Tibial nerve (tissue), 4 donors: ENCODE data around the gene BAMBI. TPM values are rescaled to one million over a fixed set of nuclear protein-coding genes. Genes with fewer than 3 reads are reported as not detected.

Experiments used
- DNase-seq, 2 donors: peaks; one replicate each; pipeline ENCODE4 v3.0.0-alpha.2; 2019; ENCODE audit warnings: low spot score in 2 of 2
- H3K27ac ChIP-seq, 4 donors: fragments of 200-600 bp; sonication (generic) in 3 of 4; one replicate each; pipeline ENCODE4 v1.5.1; 2017 to 2019; ENCODE audit warnings: mild to moderate bottlenecking in 1 of 4
- H3K27me3 ChIP-seq, 2 donors: fragments of 200-600 bp; sonication (generic) in 1 of 2; one replicate each; pipeline versions ENCODE4 v1.5.1 to v1.6.0; 2017 to 2019
- H3K36me3 ChIP-seq, 3 donors: fragments of 200-600 bp; sonication (generic); one replicate each; pipeline ENCODE4 v1.5.1; 2018 to 2019
- H3K4me1 ChIP-seq, 4 donors: fragments of 200-600 bp; sonication (generic) in 3 of 4; one replicate each; pipeline ENCODE4 v1.5.1; 2017 to 2019
- H3K4me3 ChIP-seq, 4 donors: fragments of 200-600 bp; sonication (generic) in 3 of 4; one replicate each; pipeline ENCODE4 v1.5.1; 2017 to 2019; ENCODE audit warnings: mild to moderate bottlenecking in 1 of 4, moderate library complexity in 1 of 4
- H3K9me3 ChIP-seq, 4 donors: fragments of 200-600 bp; sonication (generic) in 3 of 4; one replicate each; pipeline ENCODE4 v1.5.1; 2017 to 2019
- EP300 ChIP-seq, 2 donors: sonication (generic); formaldehyde crosslinking; IDR thresholded peaks; one replicate each; pipeline ENCODE4 v1.6.1; 2017; ENCODE audit warnings: antibody characterized with exemption in 2 of 2, mild to moderate bottlenecking in 1 of 2
- POLR2A ChIP-seq, 2 donors: fragments of 450-650 bp; IDR thresholded peaks; one replicate each; pipeline ENCODE4 v1.6.1; 2017; ENCODE audit warnings: antibody characterized with exemption in 2 of 2, mild to moderate bottlenecking in 2 of 2, moderate library complexity in 2 of 2
- WGBS, 2 donors: methylation state at CpG; one replicate each; pipeline ENCODE4 v1.1.5; 2018; 5-methylcytosine and 5-hydroxymethylcytosine counted together
- total RNA-seq, 4 donors: library from RNA; depleted of rRNA; stranded (reverse); fragments of >200 nt; gene quantifications; one replicate each; pipeline ENCODE4 v1.1.0, GENCODE V29; 2016
- TF ChIP-seq, protein P1 (sequence below), 5 experiments: fragments of 200-600 bp in 3 of 5; fragments of 450-650 bp in 2 of 5; sonication (generic) in 3 of 5; IDR thresholded peaks; one replicate each; pipeline ENCODE4 v1.5.1; 2016 to 2019; ENCODE audit warnings: antibody characterized with exemption in 5 of 5, mild to moderate bottlenecking in 3 of 5, moderate library complexity in 2 of 5

BAMBI gene
- total RNA-seq, 4 donors from 2014 or later = 8.8 to 16.7 (median 12.8) TPM

DNA sequence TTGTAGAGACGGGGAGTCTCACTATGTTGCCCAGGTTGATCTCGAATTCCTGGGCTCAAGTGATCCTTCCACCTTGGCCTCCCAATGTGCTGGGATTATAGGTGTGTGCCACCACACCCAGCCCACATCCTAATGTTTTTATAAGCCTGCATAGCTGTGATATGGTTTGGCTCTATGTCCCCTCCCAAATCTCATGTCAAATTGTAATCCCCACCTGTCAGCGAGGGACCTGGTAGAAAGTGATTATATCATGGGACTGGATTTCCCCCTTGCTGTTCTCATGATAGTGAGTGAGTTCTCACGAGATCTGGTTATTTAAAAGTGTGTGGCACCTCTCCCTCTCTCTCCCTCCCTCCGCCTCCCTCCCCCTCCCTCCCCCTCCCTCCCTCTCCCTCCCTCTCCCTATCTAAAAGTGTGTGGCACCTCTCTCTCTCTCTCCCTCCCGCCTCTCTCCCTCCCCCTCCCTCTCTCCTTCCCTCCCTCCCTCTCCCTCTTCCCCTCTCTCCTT lies 13.9 kb downstream of the BAMBI start:
- Histone ChIP-seq H3K27ac (no peak overlapping the region), H3K36me3 (no peaks in the 10 kb centered on the region), H3K9me3 (no peaks in the 10 kb centered on the region), H3K4me3 (no peak overlapping the region), H3K27me3 (peaks cover 0 to 4% of the 10 kb centered on the region in 2 donors), H3K4me1 (peaks cover 0 to 13% (median 0%) of the 10 kb centered on the region in 4 donors)
- no peak for DNase-seq
- TF ChIP-seq EP300 (IDR thresholded peaks at IDR 0.05) = no peak
- TF ChIP-seq, protein P1, sequence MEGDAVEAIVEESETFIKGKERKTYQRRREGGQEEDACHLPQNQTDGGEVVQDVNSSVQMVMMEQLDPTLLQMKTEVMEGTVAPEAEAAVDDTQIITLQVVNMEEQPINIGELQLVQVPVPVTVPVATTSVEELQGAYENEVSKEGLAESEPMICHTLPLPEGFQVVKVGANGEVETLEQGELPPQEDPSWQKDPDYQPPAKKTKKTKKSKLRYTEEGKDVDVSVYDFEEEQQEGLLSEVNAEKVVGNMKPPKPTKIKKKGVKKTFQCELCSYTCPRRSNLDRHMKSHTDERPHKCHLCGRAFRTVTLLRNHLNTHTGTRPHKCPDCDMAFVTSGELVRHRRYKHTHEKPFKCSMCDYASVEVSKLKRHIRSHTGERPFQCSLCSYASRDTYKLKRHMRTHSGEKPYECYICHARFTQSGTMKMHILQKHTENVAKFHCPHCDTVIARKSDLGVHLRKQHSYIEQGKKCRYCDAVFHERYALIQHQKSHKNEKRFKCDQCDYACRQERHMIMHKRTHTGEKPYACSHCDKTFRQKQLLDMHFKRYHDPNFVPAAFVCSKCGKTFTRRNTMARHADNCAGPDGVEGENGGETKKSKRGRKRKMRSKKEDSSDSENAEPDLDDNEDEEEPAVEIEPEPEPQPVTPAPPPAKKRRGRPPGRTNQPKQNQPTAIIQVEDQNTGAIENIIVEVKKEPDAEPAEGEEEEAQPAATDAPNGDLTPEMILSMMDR (IDR thresholded peaks at IDR 0.05) = no peak
- no peak for TF ChIP-seq POLR2A (IDR thresholded peaks at IDR 0.05)
- WGBS, 2 donors = 79 to 84% methylated on average over 5 to 6 of the region's 6 CpGs

DNA sequence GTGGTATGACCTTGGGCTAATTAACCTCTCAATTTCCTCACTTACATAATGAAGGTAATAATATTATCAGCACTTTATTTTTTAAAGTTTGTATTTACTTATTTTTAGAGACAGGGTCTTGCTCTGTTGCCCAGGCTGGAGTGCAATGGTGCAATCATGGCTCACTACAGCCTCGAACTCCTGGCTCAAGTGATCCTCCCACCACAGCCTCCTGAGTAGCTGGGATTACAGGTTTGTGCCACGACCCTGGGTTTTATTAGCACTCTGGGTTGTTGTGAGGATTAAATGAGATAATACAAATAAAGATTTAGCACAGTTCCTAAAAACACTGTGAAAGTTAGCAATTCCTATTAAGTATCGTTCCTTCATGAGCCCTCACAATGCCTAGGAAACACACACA lies 14.7 kb downstream of the BAMBI start:
- no peak overlapping the region for H3K4me3 ChIP-seq
- no peak overlapping the region for H3K27ac ChIP-seq
- no peak for TF ChIP-seq POLR2A (IDR thresholded peaks at IDR 0.05)
- TF ChIP-seq, protein P1 (IDR thresholded peaks at IDR 0.05) = no peak
- no peak for TF ChIP-seq EP300 (IDR thresholded peaks at IDR 0.05)
- WGBS, 2 donors = 77 to 97% methylated on average over 3 of the region's 3 CpGs
- no peaks in the 10 kb centered on the region for H3K9me3 ChIP-seq
- DNase-seq = no peak
- peaks cover 0 to 4% of the 10 kb centered on the region in 2 donors for H3K27me3 ChIP-seq
- H3K36me3 ChIP-seq = no peaks in the 10 kb centered on the region
- H3K4me1 ChIP-seq = peaks cover 0 to 13% (median 0%) of the 10 kb centered on the region in 4 donors

DNA sequence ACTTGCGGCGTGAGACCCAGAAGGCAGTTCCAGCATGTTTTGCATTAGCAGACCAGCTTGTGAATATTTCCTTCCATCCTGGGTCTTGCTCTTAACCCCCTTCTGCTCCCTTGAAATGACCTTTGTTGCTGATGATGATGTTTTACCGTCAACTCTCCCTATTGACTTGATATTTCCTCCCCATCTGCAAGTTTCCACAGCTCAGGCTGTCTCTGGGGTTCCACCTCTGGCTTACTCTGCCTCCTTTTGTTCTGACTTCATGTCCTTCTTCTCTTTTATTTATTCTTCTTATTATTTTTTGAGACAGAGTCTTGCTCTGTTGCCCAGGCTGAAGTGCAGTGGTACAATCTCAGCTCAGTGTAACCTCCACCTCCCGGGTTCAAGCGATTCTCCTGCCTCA lies 17.2 kb downstream of the BAMBI start:
- Histone ChIP-seq H3K4me3 (no peak overlapping the region), H3K27ac (no peak overlapping the region), H3K9me3 (no peaks in the 10 kb centered on the region), H3K4me1 (no peaks in the 10 kb centered on the region), H3K36me3 (no peaks in the 10 kb centered on the region), H3K27me3 (peaks cover 0 to 4% of the 10 kb centered on the region in 2 donors)
- TF ChIP-seq POLR2A (IDR thresholded peaks at IDR 0.05) = no peak
- TF ChIP-seq EP300 (IDR thresholded peaks at IDR 0.05) = no peak
- TF ChIP-seq, protein P1 (IDR thresholded peaks at IDR 0.05) = no peak
- WGBS, 2 donors = 85 to 91% methylated on average over 5 of the region's 5 CpGs
- no peak for DNase-seq

DNA sequence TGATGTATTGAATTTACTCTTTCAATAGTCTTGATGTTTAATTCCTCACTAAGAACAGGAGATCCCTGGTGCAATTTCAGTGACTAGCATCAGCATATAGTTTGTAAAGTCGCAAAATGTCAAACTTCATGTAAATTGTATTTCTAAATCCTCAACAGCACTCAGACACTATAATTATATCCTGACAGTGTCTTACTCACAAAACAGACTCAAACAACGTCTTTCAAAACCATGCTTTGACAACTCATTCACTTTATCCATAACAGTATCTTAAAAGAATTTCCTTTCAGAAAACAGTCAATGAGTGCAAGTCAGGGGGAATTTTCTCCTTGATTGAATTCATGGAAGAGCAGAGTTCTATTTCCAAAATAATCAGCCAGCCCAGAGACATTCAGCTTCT lies 20.8 kb downstream of the BAMBI start:
- no peaks in the 10 kb centered on the region for H3K9me3 ChIP-seq
- no peak for DNase-seq
- H3K4me3 ChIP-seq = no peak overlapping the region
- WGBS, 2 donors = 47 to 49% methylated on average over 2 of the region's 2 CpGs
- H3K4me1 ChIP-seq = no peaks in the 10 kb centered on the region
- TF ChIP-seq POLR2A (IDR thresholded peaks at IDR 0.05) = no peak
- TF ChIP-seq, protein P1 (IDR thresholded peaks at IDR 0.05) = no peak
- TF ChIP-seq EP300 (IDR thresholded peaks at IDR 0.05) = no peak
- no peak overlapping the region for H3K27ac ChIP-seq
- H3K27me3 ChIP-seq = peaks cover 0 to 2% of the 10 kb centered on the region in 2 donors
- H3K36me3 ChIP-seq = no peaks in the 10 kb centered on the region

DNA sequence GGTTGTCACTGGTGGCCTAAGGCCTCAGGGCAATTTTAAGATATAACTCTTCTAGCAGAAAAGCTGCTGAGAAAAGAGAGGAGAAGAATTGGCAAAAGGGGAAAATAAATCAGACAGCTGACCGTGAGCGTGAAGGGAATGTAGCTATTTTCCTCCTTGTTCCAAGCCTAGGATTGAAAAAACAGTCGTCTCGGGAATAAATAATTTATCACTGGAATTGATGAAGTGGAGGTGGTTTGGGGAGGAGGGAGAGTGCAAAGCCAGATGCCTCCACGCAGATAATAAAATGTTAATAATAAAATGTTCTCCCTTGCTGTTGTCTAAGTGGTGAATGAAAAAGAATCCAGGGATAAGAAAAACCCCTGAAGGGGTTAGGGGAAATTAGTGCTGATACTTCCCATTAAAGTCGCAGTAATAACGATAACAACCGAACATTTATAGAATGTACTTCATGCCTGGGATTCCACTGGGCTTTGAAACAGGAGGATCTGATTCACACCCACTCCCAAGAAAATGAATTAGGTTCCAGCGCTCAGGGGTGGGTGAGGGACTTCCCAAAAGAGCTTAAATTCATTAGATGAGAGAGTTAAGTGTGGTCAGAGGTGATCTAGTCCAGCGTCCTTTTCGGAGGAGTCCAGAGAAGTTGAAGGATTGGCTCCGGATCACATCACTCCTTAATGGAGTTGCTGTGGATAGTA lies 27.3 kb downstream of the BAMBI start:
- Histone ChIP-seq H3K27me3 (no peaks in the 10 kb centered on the region), H3K4me1 (peaks cover 0 to 9% (median 2%) of the 10 kb centered on the region in 4 donors), H3K36me3 (no peaks in the 10 kb centered on the region), H3K9me3 (no peaks in the 10 kb centered on the region), H3K27ac (peak overlapping the region in 1 of 4 donors; percentile 14), H3K4me3 (no peak overlapping the region)
- DNase-seq = no peak
- 30 to 40% methylated on average over 12 of the region's 12 CpGs for WGBS, 2 donors
- no peak for TF ChIP-seq POLR2A (IDR thresholded peaks at IDR 0.05)
- TF ChIP-seq, protein P1 (IDR thresholded peaks at IDR 0.05) = no peak
- TF ChIP-seq EP300 (IDR thresholded peaks at IDR 0.05) = no peak
